ENCODE measurements around the gene CCDC9B.

The CCDC9B gene

DNA sequence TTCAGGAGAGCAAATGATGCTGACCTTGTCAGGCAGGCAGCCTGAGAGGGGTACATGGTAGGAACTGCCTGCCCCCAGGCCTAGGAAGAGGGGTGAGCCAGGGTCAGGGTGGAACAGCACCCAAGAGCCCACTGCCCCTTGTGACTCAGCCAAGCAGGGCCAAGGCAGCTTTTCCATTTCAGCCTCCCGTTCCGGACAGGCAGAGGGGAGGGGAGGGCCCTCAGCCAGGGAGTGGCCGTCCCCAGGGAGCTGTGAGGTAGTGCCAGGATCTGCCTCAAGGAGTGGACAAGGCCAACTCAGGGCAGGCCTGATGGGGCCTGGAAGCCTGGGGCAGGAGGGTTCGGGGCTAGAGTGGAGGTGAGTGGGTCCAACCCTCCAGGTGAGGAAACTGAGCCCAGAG is 52.8 kb downstream of the CCDC9B start:
- TF ChIP-seq, protein P1, sequence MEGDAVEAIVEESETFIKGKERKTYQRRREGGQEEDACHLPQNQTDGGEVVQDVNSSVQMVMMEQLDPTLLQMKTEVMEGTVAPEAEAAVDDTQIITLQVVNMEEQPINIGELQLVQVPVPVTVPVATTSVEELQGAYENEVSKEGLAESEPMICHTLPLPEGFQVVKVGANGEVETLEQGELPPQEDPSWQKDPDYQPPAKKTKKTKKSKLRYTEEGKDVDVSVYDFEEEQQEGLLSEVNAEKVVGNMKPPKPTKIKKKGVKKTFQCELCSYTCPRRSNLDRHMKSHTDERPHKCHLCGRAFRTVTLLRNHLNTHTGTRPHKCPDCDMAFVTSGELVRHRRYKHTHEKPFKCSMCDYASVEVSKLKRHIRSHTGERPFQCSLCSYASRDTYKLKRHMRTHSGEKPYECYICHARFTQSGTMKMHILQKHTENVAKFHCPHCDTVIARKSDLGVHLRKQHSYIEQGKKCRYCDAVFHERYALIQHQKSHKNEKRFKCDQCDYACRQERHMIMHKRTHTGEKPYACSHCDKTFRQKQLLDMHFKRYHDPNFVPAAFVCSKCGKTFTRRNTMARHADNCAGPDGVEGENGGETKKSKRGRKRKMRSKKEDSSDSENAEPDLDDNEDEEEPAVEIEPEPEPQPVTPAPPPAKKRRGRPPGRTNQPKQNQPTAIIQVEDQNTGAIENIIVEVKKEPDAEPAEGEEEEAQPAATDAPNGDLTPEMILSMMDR (IDR thresholded peaks at IDR 0.05; ENCODE audit: borderline replicate concordance, control extremely low read depth, extremely low read depth, insufficient read depth, missing control alignments), result no peak
- in situ Hi-C loops (cut with MboI; ENCODE audit: low sequenced_read_pairs, unreplicated experiment), result no loop called here
- DNase-seq (ENCODE audit: low spot score), result no peak

DNA sequence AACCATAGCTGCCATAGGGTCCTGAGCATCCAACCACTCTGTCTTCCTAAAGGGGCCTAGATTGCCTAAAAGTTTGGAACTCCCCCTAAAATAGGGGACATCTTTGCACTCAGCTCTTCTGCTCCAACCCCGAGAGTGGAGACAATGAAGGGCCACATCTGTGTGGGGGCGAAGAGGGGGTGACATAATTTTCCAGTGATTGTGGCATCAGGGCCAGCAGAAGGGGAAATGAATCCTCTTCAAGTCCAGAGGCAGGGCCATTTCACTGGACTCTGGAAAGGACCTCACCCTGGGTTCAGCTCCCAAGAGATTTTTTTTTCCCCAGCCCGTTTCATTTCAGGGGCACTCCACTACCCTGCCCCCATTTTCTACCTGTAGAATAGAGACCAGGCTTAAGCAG is 53.2 kb downstream of the CCDC9B start:
- in situ Hi-C loops (cut with MboI; ENCODE audit: low sequenced_read_pairs, unreplicated experiment), result no loop called here

DNA sequence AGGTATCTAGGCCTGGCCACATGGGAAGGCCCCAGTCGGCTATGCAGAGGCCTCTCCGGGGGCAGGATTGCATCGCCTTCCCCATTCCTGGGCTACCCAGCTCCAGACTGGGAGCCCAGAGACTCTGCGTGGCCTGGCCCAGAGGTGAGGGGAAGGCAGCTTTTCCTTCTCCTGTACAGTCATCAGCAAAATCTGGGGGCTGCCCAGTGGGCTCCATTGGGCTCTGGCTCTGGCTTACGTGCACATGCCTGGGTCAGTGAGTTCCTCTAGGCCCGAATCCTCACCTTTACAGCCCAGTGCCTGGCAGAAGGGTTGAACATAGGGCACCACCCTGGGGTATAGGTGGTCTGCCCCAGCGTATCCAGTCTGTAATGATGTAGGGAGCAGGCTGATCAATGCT is 53.9 kb downstream of the CCDC9B start:
- in situ Hi-C loops (cut with MboI; ENCODE audit: low sequenced_read_pairs, unreplicated experiment), result no loop called here
- TF ChIP-seq, protein P1 (IDR thresholded peaks at IDR 0.05; ENCODE audit: borderline replicate concordance, control extremely low read depth, extremely low read depth, insufficient read depth, missing control alignments), result no peak
- DNase-seq (ENCODE audit: low spot score), result no peak

More for the DNA sequence above, 53.2 kb downstream of the CCDC9B start:
- TF ChIP-seq, protein P1 (IDR thresholded peaks at IDR 0.05; ENCODE audit: borderline replicate concordance, control extremely low read depth, extremely low read depth, insufficient read depth, missing control alignments), result no peak
- DNase-seq (ENCODE audit: low spot score), result no peak

DNA sequence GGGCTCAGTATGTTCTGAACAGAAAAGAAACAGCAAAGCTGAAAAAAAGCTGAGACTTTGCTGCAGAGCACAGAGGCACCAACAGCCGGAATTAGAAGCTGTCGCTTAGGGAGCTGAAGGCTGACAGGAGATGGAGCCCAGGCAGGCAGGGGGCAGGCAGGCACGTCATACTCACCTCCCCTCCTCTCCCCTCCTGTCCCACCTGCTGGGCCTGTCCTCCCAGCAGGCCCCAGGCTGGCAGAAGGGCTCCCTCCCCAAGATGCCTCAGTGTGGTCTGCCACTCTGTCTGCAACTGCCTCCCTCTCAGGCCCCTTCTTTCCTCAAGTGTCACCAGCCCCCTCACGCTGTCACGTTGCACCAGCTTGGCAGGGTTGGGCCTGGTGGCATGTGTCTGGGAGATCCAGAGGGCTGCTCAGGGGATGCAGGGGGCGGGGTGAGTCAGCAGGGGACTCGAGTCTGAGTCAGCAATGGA is 54.6 kb downstream of the CCDC9B start:
- in situ Hi-C loops (cut with MboI; ENCODE audit: low sequenced_read_pairs, unreplicated experiment), result no loop called here
- TF ChIP-seq, protein P1 (IDR thresholded peaks at IDR 0.05; ENCODE audit: borderline replicate concordance, control extremely low read depth, extremely low read depth, insufficient read depth, missing control alignments), result no peak
- no peak for DNase-seq (ENCODE audit: low spot score)

DNA sequence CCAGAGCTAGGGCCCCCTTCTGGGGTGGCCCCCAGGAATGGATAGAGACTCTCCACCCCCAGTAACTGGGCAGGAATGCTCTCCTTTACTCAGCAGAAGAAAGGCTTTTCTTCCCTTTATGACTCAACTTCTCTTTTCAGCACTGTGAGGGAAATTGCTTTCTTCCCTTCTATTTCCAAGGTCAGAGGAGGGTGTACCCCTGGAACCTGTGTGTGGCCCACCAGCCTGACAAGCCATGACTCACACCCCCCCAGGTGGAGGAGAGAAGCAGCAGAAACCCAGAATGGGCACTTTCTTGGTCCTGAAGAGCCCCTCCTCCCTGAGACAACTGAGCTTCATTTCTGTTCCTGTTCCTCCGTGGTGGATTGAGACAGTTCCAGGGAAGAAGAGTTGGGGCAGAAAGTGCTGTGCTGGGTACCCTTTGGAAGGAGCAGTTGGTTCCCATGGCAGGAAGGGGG is 55.2 kb downstream of the CCDC9B start:
- TF ChIP-seq, protein P1 (IDR thresholded peaks at IDR 0.05; ENCODE audit: borderline replicate concordance, control extremely low read depth, extremely low read depth, insufficient read depth, missing control alignments), result no peak
- in situ Hi-C loops (cut with MboI; ENCODE audit: low sequenced_read_pairs, unreplicated experiment), result no loop called here

DNA sequence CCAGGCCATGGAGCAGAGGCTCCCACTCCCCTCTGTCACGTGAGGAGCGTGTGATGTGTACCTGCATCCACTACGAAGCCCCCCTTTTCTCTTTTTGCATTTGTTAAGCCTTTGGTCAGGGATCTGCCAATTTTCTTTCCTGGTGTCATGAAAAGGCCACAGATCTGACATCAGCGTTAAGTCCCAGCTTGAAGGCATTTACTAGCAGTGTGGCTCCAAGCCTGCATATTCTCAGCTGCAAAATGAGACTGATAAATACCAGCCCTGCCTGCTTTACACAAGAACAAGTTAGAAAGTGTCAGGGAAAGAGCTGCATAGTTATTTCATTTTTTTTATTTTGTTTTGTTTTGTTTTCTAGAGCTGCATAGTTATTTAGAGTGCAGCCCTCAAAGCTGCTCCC is 55.6 kb downstream of the CCDC9B start:
- TF ChIP-seq, protein P1 (IDR thresholded peaks at IDR 0.05; ENCODE audit: borderline replicate concordance, control extremely low read depth, extremely low read depth, insufficient read depth, missing control alignments), result no peak
- in situ Hi-C loops (cut with MboI; ENCODE audit: low sequenced_read_pairs, unreplicated experiment), result no loop called here
- DNase-seq (ENCODE audit: low spot score), result no peak

More for the DNA sequence above, 55.2 kb downstream of the CCDC9B start:
- DNase-seq (ENCODE audit: low spot score), result no peak
